GM18519 (cell line): ENCODE results near the gene TUBB3.
A peak's percentile ranks its signal among the peaks of the same experiment; 100 is the strongest.
"Not testable (repeated sequence)": the region's sequence is repeated elsewhere in the genome, so short reads cannot be mapped to it uniquely, and the experiment has no call there.

Source experiments
- ATAC-seq: cut with Tn5 transposase; IDR thresholded peaks from one replicate; pipeline ENCODE4 v1.9.1; 2021; ENCODE audit warnings: mild to moderate bottlenecking, moderate library complexity; ENCODE audit not compliant: unreplicated experiment, low FRiP score

Gene TUBB3

GRCh38 chr16:89962754-89963498 is 39.8 kb downstream of the TUBB3 start:
- no peak for ATAC-seq

- ATAC-seq, result no peak
These were observed 41.1 kb downstream of the TUBB3 start for GRCh38 chr16:89964201-89964600.

GRCh38 chr16:89965447-89966225 is 42.5 kb downstream of the TUBB3 start:
- no peak for ATAC-seq

GRCh38 chr16:89966756-89967155 is 43.6 kb downstream of the TUBB3 start:
- no peak for ATAC-seq

GRCh38 chr16:89967436-89967835 is 44.3 kb downstream of the TUBB3 start:
- ATAC-seq, result not testable (repeated sequence)

- ATAC-seq, result not testable (repeated sequence)
These were observed 44.9 kb downstream of the TUBB3 start for GRCh38 chr16:89968074-89968473.

- ATAC-seq, result no peak
These were observed 46.7 kb downstream of the TUBB3 start for GRCh38 chr16:89969741-89970410.

- no peak for ATAC-seq
These were observed 48.5 kb downstream of the TUBB3 start for GRCh38 chr16:89971495-89972243.

GRCh38 chr16:89972244-89973234 is 49.4 kb downstream of the TUBB3 start:
- ATAC-seq, result peak; percentile 69

GRCh38 chr16:89973235-89973634 is 50.1 kb downstream of the TUBB3 start:
- no peak for ATAC-seq

- ATAC-seq, result no peak
These were observed 50.7 kb downstream of the TUBB3 start for GRCh38 chr16:89973654-89974335.

- ATAC-seq, result no peak
These were observed 51.7 kb downstream of the TUBB3 start for GRCh38 chr16:89974870-89975269.

- ATAC-seq, result no peak
These were observed 58.3 kb downstream of the TUBB3 start for GRCh38 chr16:89981414-89981813.

- ATAC-seq, result no peak
These were observed 59.2 kb downstream of the TUBB3 start for GRCh38 chr16:89982318-89982717.

GRCh38 chr16:89983536-89983935 is 60.4 kb downstream of the TUBB3 start:
- no peak for ATAC-seq

GRCh38 chr16:89984216-89984615 is 61.1 kb downstream of the TUBB3 start:
- ATAC-seq, result no peak

GRCh38 chr16:89985219-89985618 is 62.1 kb downstream of the TUBB3 start:
- no peak for ATAC-seq
